GM12878 (cell line): Measurements from ENCODE around the gene RAET1E.

Source experiments
- BCL3 ChIP-seq: IDR thresholded peaks from 2 replicates; pipeline ENCODE4 v1.6.1; 2011; ENCODE audit warnings: borderline replicate concordance, low read depth, mild to moderate bottlenecking, moderate library complexity, low read length; ENCODE audit not compliant: insufficient read depth, poor library complexity, severe bottlenecking
- MAX ChIP-seq: IDR thresholded peaks from 2 replicates; pipeline ENCODE4 v1.6.1; 2012; ENCODE audit warnings: low read depth, low read length, improper control_type of control experiment
- POLR2A ChIP-seq: IDR thresholded peaks from 2 replicates; pipeline ENCODE4 v1.6.1; 2011; ENCODE audit warnings: low read depth, mild to moderate bottlenecking, low read length
- RAD21 ChIP-seq: IDR thresholded peaks from 2 replicates; pipeline ENCODE4 v1.6.1; 2011; ENCODE audit warnings: mild to moderate bottlenecking, low read depth, low read length, moderate library complexity; ENCODE audit not compliant: insufficient read depth

- TF ChIP-seq BCL3 (no peak), POLR2A (no peak), RAD21 (no peak), MAX (no peak)
Observed at GRCh38 chr6:149891259-149891658, 6.7 kb downstream of the RAET1E start.
